ENCODE results near the gene GRIP1.

DNA sequence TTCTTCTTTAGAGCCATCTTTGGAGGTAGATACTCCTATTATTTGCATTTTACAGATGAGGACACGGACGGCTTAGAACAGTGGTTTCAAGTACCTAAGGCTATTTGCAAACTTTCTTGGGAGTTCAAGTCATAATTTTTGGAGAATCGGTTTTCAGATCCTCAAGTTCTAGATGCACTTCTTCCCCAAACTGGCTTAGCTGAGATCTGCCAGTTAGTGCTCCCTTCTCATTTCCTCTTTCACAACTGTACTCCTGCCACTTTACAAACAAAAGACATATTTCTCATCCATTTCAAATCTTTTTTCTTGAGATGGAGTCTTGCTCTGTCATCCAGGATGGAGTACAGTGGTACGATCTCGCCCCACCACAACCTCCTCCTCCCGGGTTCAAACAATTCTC is 299.3 kb downstream of the GRIP1 start:
- TF ChIP-seq, protein P1, sequence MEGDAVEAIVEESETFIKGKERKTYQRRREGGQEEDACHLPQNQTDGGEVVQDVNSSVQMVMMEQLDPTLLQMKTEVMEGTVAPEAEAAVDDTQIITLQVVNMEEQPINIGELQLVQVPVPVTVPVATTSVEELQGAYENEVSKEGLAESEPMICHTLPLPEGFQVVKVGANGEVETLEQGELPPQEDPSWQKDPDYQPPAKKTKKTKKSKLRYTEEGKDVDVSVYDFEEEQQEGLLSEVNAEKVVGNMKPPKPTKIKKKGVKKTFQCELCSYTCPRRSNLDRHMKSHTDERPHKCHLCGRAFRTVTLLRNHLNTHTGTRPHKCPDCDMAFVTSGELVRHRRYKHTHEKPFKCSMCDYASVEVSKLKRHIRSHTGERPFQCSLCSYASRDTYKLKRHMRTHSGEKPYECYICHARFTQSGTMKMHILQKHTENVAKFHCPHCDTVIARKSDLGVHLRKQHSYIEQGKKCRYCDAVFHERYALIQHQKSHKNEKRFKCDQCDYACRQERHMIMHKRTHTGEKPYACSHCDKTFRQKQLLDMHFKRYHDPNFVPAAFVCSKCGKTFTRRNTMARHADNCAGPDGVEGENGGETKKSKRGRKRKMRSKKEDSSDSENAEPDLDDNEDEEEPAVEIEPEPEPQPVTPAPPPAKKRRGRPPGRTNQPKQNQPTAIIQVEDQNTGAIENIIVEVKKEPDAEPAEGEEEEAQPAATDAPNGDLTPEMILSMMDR (IDR thresholded peaks at IDR 0.05; ENCODE audit: poor library complexity), result no peak
- no peak for TF ChIP-seq EZH2phosphoT487 (IDR thresholded peaks at IDR 0.05; ENCODE audit: low read depth, severe bottlenecking, unreplicated experiment)
- no peak for TF ChIP-seq EZH2 (IDR thresholded peaks at IDR 0.05; ENCODE audit: borderline replicate concordance)

All from hepatocyte (in vitro differentiated cells).